HG03103 (cell line): Measurements from ENCODE around the gene SEPTIN1.
"Not testable (repeated sequence)": the region's sequence is repeated elsewhere in the genome, so short reads cannot be mapped to it uniquely, and the experiment has no call there.

ENCODE experiments used
- ATAC-seq: cut with Tn5 transposase; IDR thresholded peaks from one replicate; pipeline ENCODE4 v1.9.1; 2021; ENCODE audit warnings: low read depth; ENCODE audit not compliant: unreplicated experiment

SEPTIN1 gene

DNA sequence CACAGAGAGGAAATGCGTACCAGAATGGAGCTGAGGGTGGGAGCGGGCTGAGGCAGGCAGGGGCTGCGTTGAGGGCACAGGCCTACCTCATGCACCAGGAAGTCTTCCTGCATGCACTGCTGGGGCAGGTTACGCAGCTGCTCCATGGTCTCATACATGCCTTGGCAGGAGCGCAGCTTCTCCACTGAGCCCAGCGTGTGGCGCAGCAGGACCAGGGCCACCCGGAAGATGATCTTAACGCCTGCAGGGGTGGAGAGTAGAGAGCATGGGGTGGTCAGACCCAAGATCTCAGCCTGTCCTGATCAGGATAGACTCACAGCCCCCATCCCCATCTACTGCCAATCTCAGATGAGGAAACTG lies 23.8 kb downstream of the SEPTIN1 start:
- ATAC-seq = no peak

DNA sequence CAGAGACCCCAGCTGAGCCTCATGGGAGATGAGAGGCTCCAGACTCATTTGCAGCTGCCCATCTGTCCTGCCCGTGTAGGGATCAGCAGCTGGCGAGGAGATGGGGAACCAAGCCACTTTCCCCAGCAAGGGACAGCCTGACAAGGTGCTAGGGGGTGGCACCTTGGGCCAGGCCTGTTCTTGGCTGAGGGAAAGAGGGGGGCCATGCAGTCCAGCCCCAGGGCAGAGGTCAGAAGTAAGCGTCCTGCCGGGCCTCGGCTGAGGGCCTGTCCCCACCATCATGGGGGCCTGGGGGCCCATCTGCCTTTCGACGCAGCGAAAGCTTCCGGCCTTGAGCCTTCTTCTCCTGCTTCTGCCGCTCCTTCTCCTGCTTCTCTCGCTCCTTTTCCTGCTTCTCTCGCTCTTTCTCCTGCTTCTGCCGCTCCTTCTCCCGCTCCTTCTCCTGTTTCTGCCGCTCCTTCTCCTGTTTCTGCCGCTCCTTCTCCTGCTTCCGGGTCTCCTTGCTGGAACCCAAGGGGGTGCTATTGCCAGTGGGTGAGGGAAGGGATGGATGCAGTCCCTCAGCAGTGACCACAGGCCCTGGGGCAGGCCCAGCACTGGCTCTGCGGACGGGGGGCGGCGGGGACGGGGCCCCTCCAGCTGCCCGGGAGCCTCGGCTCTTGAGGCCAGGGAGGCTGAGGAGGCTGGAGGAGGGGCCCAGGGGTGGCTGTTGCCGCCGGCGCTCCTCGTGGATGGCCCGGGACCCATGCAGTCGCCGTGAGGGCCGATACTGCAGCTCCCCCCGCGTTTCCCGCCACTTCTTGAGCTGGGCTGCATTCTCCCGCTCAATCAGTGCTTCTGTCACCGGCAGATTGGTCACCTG lies 24.4 kb downstream of the SEPTIN1 start:
- ATAC-seq = no peak

DNA sequence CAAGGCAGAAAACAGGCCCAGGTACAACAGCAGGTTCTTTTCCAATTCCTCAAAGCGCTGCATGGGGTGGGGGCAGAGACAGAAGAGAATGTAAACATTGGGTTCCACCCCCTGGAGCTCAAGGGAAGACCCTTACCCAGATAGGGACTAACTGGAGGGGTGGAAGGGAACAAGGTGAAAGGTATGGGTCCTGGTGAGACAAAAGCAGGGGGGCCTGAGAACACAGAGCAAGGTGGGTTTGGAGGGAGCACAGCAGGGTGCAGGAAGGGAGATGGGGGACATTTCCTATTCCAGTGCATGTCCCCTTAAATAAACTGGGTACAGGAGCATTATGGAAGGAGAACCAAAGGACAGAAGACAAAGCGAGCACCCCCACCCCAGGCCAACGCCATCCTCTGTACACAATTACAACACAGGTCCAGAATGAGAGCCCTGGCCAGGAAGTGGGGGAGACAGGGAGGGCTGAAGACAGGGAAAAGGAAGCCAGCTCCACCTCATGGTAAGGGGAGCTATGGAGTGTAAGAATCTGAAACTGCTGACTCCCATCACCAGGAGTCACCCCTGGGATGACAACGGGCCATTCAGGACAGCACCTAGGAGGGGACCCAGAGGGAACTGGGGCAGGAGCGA lies 25.2 kb downstream of the SEPTIN1 start:
- no peak for ATAC-seq

DNA sequence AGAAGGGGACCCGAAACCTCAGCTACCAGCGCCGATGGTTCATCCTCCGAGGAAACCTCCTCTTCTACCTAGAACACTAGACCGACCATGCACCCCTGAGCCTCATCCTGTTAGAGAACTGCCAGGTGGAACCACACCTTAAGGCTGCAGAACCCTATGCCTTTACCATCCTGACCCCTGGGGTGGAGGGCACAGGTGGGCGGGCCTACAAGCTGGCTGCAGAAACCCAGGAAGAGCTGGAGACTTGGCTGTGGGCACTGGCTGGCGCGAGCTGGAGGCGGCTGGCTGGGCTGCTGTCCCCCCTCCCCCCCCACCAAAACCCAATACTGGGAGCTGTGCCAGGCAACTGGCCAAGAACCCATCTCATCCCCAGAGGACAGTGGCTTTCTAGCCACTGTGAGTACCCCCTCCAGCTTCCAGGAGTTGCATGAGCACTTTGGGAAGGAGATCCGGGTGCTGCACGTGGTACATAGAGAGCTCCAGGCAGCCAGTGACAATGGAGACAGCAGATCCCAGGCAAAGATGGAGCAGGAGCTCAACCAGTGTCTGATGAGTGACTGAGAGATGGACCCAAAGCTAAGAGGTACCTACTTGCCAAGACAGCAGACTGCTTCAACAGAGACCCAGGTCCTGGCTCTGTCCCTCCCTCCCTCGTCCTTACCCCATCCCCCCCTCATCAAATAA lies 25.8 kb downstream of the SEPTIN1 start:
- ATAC-seq = no peak

- ATAC-seq = no peak
Measured at GRCh38 chr16:30355954-30356308, 26.4 kb downstream of the SEPTIN1 start.

GRCh38 chr16:30355144-30355953 lies 27.0 kb downstream of the SEPTIN1 start, which contains the start of gene CD2BP2:
Gene CD2BP2, minus strand, starts transcription at chr16:30355308. Its CDS starts 627 bp downstream, at chr16:30354681.
- peak; percentile 44 for ATAC-seq

DNA sequence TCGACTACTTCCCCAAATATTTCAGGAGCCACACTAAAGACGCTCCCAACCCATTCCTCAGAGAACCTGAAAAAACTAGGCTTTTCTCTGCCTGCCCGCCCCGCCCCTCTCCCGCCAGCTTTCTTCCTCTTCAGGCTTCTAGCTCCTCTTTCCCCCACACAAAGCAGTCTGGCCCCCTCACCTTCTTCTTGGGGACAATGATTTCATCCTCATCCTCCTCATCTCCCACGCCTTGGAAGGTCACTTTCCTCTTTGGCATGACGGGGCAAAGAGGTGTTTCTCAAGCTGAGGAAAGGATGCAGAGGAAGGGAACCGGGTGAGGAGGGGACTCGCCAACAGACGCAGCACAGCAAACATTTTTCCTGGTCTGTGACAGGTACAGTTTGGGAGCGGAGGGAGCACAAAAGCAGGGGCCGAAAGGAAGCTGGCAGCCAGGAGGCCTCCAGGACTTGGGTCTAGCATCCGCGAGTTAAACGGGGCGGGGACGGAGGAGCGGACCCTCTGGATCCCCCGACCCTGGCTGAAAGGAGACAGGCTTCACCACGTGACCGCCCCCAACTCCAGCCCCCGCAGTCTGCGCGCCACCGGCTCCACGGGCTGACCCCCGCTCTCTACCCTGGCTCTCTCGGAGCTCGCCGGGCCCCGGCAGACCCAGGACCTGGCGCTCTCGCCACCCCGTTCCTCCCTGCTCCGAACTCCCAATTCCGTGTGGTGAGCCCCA lies 27.8 kb downstream of the SEPTIN1 start:
- peak; percentile 13 for ATAC-seq

GRCh38 chr16:30353438-30354129 lies 28.8 kb downstream of the SEPTIN1 start:
- ATAC-seq = no peak

- no peak for ATAC-seq
Measured at GRCh38 chr16:30352488-30353401, 29.6 kb downstream of the SEPTIN1 start.

DNA sequence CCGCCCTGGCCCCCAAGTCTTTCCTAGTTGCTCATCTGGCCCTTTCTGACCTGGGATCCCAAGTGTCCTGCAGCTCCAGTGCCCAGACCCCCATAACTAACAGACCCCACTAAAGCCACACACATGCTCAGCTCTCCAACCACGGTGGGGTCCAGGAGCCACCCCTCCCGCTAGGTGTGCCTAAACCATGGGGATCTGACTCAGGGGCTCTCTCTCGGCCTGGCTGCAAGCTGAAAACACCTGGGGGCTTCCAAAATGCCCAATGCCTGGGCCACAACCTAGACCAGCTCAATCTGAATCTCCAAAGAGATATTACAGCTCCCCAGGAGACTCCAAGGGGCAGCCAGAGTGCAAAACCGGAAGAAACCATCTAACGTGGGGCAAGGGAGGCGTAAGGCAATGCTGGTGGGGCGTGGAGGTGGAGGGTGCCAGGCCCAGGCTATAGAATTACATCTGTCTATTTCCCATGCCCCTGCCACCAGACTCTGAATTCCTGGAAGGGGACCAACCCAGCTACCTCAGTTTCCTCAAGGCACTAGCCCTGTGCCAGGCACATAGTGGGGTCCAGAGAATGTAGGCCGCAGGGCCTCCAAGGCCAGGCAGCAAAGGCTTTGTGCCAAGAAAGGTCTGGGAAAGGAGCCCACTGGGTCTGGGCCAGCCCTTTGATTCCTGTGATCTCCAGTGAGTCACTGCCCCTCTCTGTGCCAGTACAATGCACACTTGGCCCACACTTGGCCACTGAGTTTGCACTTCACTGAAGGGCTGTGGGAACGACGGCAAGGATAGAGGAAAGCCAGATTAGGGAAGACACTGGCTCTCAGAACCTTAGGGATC lies 30.6 kb downstream of the SEPTIN1 start:
- no peak for ATAC-seq

GRCh38 chr16:30351001-30351441 lies 31.3 kb downstream of the SEPTIN1 start:
- ATAC-seq = no peak

DNA sequence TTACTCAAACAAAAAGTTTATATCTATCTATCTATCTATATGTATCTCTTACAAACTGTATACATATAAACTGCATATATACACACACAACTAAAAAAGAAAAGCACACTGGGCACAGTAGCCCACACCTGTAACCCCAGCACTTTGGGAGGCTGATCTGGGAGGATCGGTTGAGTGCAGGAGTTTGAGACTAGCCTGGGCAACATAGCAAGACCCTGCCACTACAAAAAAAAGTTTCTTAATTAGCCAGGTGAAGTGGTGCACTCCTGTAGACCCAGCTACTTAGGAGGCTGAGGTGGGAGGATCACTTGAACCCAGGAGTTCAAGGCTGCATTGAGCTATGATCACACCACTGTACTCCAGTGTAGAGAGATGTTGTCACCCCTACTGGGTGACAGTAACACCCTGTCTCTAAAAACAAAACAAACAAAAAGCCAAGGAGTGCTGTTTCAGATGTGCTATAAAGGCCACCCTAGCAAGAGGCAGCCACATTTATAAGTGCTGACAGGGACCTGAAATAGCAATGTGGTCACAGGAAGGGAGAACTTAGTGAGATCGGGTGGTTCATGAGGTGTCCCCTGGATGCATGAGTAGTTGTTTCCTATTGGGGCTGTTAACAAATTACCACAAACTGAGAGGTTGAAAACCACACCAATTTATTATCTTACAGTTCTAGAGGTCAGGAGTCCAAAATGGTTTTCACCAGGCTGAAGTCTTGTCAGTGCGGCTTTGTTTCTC lies 32.1 kb downstream of the SEPTIN1 start:
- no peak for ATAC-seq

DNA sequence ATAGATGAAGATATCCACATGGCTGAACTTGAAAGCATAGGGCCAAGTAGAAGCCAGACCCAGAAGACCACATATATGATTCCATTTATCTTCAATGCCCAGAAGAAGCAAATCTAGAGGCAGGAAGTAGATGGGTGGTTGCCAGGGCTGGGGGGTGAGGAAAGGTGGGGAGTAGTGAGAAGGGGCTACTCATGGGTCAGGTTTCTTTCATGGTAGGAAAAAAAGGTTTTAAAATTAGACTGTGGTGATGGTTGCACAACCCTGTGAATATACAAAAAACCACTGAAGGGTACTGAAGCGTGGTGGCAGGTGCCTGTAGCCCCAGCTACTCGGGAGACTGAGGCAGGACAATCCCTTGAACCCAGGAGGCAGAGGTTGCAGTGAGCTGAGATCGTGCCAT lies 32.7 kb downstream of the SEPTIN1 start:
- ATAC-seq = no peak

GRCh38 chr16:30348929-30349328 lies 33.4 kb downstream of the SEPTIN1 start:
- no peak for ATAC-seq

DNA sequence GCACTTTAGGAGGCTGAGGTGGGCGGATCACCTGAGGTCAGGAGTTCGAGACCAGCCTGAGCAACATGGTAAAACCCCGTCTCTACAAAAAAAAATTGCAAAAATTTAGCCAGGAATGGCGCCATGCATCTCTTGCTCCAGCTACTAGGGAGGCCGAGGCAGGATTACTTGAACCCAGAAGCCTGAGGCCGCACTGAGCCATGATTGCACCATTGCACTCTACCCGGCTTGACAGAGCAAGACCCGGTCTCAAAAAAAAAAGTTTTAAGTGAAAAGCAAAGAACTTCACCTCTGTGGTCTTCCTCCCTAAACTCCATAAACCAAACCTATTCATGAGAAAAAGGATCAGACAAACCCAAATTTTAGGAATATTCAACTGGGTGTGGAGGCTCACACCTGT lies 34.2 kb downstream of the SEPTIN1 start:
- ATAC-seq = no peak

GRCh38 chr16:30346286-30346685 lies 36.1 kb downstream of the SEPTIN1 start:
- ATAC-seq = no peak

GRCh38 chr16:30343491-30343820 lies 38.9 kb downstream of the SEPTIN1 start:
- ATAC-seq = not testable (repeated sequence)
